ENCODE measurements around the gene RPL27A. TPM values are rescaled to one million over a fixed set of nuclear protein-coding genes. Genes with fewer than 3 reads are reported as not detected.

The RPL27A gene
- total RNA-seq, 4 donors from 2014 or later, result 921 to 1,566 (median 1,106) TPM

DNA sequence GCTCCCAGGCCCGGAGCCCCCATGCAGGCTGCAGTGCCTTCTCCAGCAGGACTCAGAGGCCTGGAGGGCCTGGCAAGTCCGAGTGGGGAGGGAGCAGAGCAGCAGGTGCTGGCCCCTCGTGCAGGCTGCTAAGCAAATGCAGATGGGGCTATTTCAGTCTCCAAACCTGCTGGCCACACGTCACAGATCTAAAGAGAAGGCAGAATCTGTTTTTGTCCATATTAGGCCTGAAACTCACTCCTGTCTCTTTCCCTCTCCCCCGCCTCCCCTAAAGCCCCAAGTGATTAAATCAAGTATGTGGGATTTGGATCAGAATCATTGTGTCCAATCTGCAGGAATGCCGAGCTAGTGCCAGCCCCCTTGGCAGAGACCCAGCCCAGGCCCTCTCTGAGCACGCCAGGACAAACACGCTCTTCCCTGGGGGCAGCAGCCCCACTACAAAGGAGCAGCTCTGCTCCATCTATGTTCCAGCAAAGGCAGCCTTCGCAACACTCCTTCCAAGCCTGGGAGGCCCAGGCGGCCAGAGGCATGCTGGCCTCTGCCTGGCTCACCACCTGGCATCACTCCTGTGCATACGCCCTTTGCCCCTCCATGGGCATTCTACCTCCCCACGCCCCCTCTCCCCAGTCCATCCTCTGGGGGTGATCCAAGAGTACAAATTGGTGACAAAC, 26.5 kb downstream of the RPL27A start:
- Histone ChIP-seq H3K36me3 (peaks cover 12 to 90% (median 13%) of the 10 kb centered on the region in 3 donors), H3K9me3 (no peaks in the 10 kb centered on the region)
- intact Hi-C loops (cut with DNase I), result no loop called here

DNA sequence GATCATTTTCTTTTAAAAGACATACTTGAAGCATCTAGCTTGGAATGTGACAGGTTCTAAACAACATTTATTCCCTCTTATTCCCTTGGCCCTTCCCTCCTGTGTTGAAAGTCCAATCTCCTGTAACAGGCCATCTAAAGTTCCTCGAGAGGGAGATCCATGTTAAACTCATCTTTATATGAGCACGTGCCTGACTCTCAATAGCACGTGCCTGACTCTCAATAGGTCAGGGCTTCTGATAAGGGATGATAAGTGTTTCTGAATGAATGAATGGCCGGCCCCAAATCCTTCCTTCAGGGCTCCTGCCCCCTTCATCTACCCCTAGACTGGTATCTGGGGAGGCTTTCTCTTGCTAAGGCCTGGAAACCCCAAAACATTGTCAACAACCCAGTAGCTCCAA, 27.2 kb downstream of the RPL27A start:
- intact Hi-C loops (cut with DNase I), result no loop called here
- Histone ChIP-seq H3K4me3 (no peak overlapping the region), H3K27me3 (no peaks in the 10 kb centered on the region), H3K36me3 (peaks cover 12 to 90% (median 13%) of the 10 kb centered on the region in 3 donors), H3K27ac (peak overlapping the region; percentile 76 to 94 (median 91)), H3K9me3 (no peaks in the 10 kb centered on the region), H3K4me1 (peaks cover 15 to 55% (median 37%) of the 10 kb centered on the region in 3 donors)
- WGBS, 2 donors, result 78 to 86% methylated on average over 4 of the region's 4 CpGs
- TF ChIP-seq CTCF (IDR thresholded peaks at IDR 0.05) (no peak), POLR2A (IDR thresholded peaks at IDR 0.05) (no peak)
- DNase-seq, result no peak

More for the DNA sequence above, 26.5 kb downstream of the RPL27A start:
- H3K27me3 ChIP-seq, result no peaks in the 10 kb centered on the region
- no peak overlapping the region for H3K4me3 ChIP-seq
- WGBS, 2 donors, result 32 to 33% methylated on average over 11 of the region's 12 CpGs
- no peak for DNase-seq
- TF ChIP-seq CTCF (IDR thresholded peaks at IDR 0.05) (no peak), POLR2A (IDR thresholded peaks at IDR 0.05) (peak in 2 of 4 donors; percentile 41 to 51)
- H3K27ac ChIP-seq, result peak overlapping the region; percentile 76 to 94 (median 91)
- peaks cover 15 to 49% (median 32%) of the 10 kb centered on the region in 3 donors for H3K4me1 ChIP-seq

- Histone ChIP-seq H3K27me3 (no peaks in the 10 kb centered on the region), H3K36me3 (peaks cover 8 to 87% (median 8%) of the 10 kb centered on the region in 3 donors), H3K4me1 (peaks cover 24 to 73% (median 53%) of the 10 kb centered on the region in 3 donors), H3K4me3 (no peak overlapping the region), H3K27ac (peak overlapping the region in 3 of 4 donors; percentile 28 to 94 (median 94)), H3K9me3 (no peaks in the 10 kb centered on the region)
- DNase-seq, result no peak
- WGBS, 2 donors, result 69 to 82% methylated on average over 5 of the region's 5 CpGs
- intact Hi-C loops (cut with DNase I), result no loop called here
- TF ChIP-seq POLR2A (IDR thresholded peaks at IDR 0.05) (no peak), CTCF (IDR thresholded peaks at IDR 0.05) (no peak)
Observed at GRCh38 chr11:8711895-8712442, 29.4 kb downstream of the RPL27A start.

DNA sequence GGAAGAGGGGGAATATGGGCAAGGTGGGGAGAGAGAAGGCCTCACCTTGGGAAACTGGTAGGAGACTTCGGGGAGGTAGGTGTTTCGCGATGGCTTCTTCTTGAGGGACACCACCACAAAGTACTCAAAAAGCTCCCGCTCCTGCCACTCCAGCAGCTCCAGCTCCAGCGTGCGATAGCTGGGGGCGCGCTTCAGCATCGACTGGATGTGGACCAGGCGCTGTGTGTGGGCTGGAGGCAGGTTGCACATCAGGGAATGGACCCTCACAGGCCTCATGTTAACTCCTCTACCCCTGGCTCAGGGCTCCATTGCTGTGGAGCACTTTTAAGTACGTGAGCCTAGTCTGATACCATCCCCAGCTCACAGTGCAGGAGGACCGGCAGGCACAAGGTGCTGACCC, 29.9 kb downstream of the RPL27A start:
- peak overlapping the region in 3 of 4 donors; percentile 28 to 94 (median 38) for H3K27ac ChIP-seq
- WGBS, 2 donors, result 95% methylated on average over 8 to 10 of the region's 12 CpGs
- intact Hi-C loops (cut with DNase I), result no loop called here

More for the DNA sequence above, 29.9 kb downstream of the RPL27A start:
- no peaks in the 10 kb centered on the region for H3K27me3 ChIP-seq
- TF ChIP-seq CTCF (IDR thresholded peaks at IDR 0.05) (no peak), POLR2A (IDR thresholded peaks at IDR 0.05) (no peak)
- peaks cover 29 to 73% (median 55%) of the 10 kb centered on the region in 3 donors for H3K4me1 ChIP-seq
- DNase-seq, result no peak
- peaks cover 5 to 85% (median 8%) of the 10 kb centered on the region in 3 donors for H3K36me3 ChIP-seq
- H3K9me3 ChIP-seq, result no peaks in the 10 kb centered on the region
- H3K4me3 ChIP-seq, result no peak overlapping the region
